K562 (cell line): ENCODE data around the gene EDRF1. TPM values are rescaled to one million over a fixed set of nuclear protein-coding genes. Genes with fewer than 3 reads are reported as not detected.

Source experiments
- ATAC-seq: fragments of 200-7000 bp; cut with Tn5 transposase; 3 replicates; pipeline ENCODE4 v1.9.1; 2020; ENCODE audit warnings: moderate library complexity
- BruUV-seq: library from RNA; stranded (reverse); fragments of 400-500 nt; replicated peaks from 2 replicates; lab custom pipeline; 2021; lab: Mats Ljungman, UMichigan
- CTCF ChIA-PET: fragments of 300-600 bp; formaldehyde crosslinking; extraction: SDS; loops from one replicate; lab custom pipeline; 2021; ENCODE audit warnings: low intra/inter-chr PET ratio; lab: Yijun Ruan, JAX
- POLR2A ChIA-PET: fragments of 300-600, 350-650 bp; sonication (Branson Sonifier 250); formaldehyde crosslinking; extraction: SDS; loops from one replicate; lab custom pipeline; 2021; ENCODE audit warnings: antibody characterized with exemption, inconsistent platforms; lab: Yijun Ruan, JAX
- DNase-seq, 4 experiments: peaks; one replicate each; pipeline versions ENCODE4 v3.0.0 to v3.0.0-alpha.2; 2011 to 2018; ENCODE audit warnings: low spot score in 3 of 4, mixed read lengths in 3 of 4; ENCODE audit errors: extremely low read depth in 1 of 4
- FAIRE-seq: peaks from 2 replicates; lab custom pipeline; 2011; peaks lifted over from hg19 to GRCh38; lab: Jason Lieb, UNC
- H2AFZ ChIP-seq: 2 replicates; pipeline ENCODE4 v1.6.0; 2011; ENCODE audit warnings: low read depth, low read length, control low read depth, inconsistent platforms
- H3K27ac ChIP-seq: fragments of 200-600 bp; 3 replicates; pipeline ENCODE4 v1.8.0; 2011; ENCODE audit warnings: low read depth, mild to moderate bottlenecking, control low read depth, inconsistent platforms, low read length, moderate library complexity, mixed read lengths; ENCODE audit errors: extremely low read depth
- H3K27me3 ChIP-seq, 2 experiments: fragments of 300-600 bp in 1 of 2; 2 replicates in 1 of 2; 3 replicates in 1 of 2; pipeline versions ENCODE4 v1.6.0 to v1.8.0; 2011; ENCODE audit warnings: inconsistent platforms in 2 of 2, low read length in 2 of 2, mild to moderate bottlenecking in 1 of 2, mixed read lengths in 1 of 2, moderate library complexity in 1 of 2; ENCODE audit not compliant: control insufficient read depth in 2 of 2, insufficient read depth in 2 of 2
- H3K36me3 ChIP-seq: fragments of 300-600 bp; 3 replicates; pipeline ENCODE4 v1.8.0; 2011; ENCODE audit warnings: mild to moderate bottlenecking, low read length, inconsistent platforms; ENCODE audit not compliant: control insufficient read depth, insufficient read depth
- H3K4me1 ChIP-seq, 2 experiments: fragments of 200-600 bp in 1 of 2; replicated peaks in 1 of 2; 2 replicates in 1 of 2; 3 replicates in 1 of 2; pipeline versions ENCODE4 v1.5.1 to v1.8.0; 2011; ENCODE audit warnings: inconsistent platforms in 2 of 2, low read length in 2 of 2, mild to moderate bottlenecking in 1 of 2, mixed read lengths in 1 of 2, moderate library complexity in 1 of 2; ENCODE audit not compliant: control insufficient read depth in 2 of 2, insufficient read depth in 2 of 2
- H3K4me2 ChIP-seq: 2 replicates; pipeline ENCODE4 v1.6.1; 2011; ENCODE audit warnings: low read length, control low read depth, inconsistent platforms, mixed read lengths; ENCODE audit not compliant: insufficient read depth
- H3K4me3 ChIP-seq: fragments of 200-600 bp; sonication (generic), shearing (Covaris generic); 2 replicates; pipeline ENCODE4 v1.5.1; 2016; ENCODE audit warnings: control low read depth, inconsistent platforms
- H3K79me2 ChIP-seq: fragments of 200-600 bp; 3 replicates; pipeline ENCODE4 v1.8.0; 2011; ENCODE audit warnings: low read length, inconsistent platforms; ENCODE audit not compliant: control insufficient read depth, insufficient read depth
- H3K9ac ChIP-seq, 2 experiments: 2 replicates each; pipeline versions ENCODE4 v1.6.0 to v1.6.1; 2011; ENCODE audit warnings: low read depth in 2 of 2, low read length in 2 of 2, control low read depth in 1 of 2, inconsistent platforms in 1 of 2, mild to moderate bottlenecking in 1 of 2, mixed read lengths in 1 of 2; ENCODE audit not compliant: insufficient read depth in 1 of 2
- H3K9me1 ChIP-seq: one replicate; pipeline ENCODE4 v1.6.0; 2011; ENCODE audit warnings: inconsistent platforms, mild to moderate bottlenecking, low read length, moderate library complexity; ENCODE audit not compliant: control insufficient read depth, insufficient read depth
- H3K9me3 ChIP-seq: replicated peaks from 2 replicates; pipeline ENCODE4 v1.5.1; 2011; ENCODE audit warnings: low read depth, low read length, inconsistent platforms; ENCODE audit not compliant: control insufficient read depth, insufficient read depth
- H4K20me1 ChIP-seq: replicated peaks from 2 replicates; pipeline ENCODE4 v1.6.1; 2011; ENCODE audit warnings: low read length, inconsistent platforms, mixed read lengths; ENCODE audit not compliant: control insufficient read depth, insufficient read depth
- PTTG1 ChIP-seq: fragments of 450-650 bp; IDR thresholded peaks from 2 replicates; pipeline ENCODE4 v1.6.1; 2016; ENCODE audit warnings: low read depth, mild to moderate bottlenecking, missing genetic modification characterization, missing compliant biosample characterization
- WGBS: fragments of 100-300 bp; shearing (Covaris generic); methylation state at CpG from one replicate; pipeline ENCODE4 v1.1.6; 2016; ENCODE audit warnings: low coverage, mixed read lengths; ENCODE audit not compliant: insufficient coverage; ENCODE audit errors: missing lambda C conversion rate; 5-methylcytosine and 5-hydroxymethylcytosine counted together
- in situ Hi-C: fragments of 300-500 bp; cut with MboI; formaldehyde crosslinking; loops from 4 replicates; pipeline ENCODE4 v1.15.0; 2018; ENCODE audit warnings: inconsistent platforms, mixed read lengths
- intact Hi-C: fragments of 100-400 bp; cut with micrococcal nuclease; formaldehyde crosslinking; loops from 2 replicates; pipeline ENCODE4 v1.14.2; 2022
- polyA plus RNA-seq, 8 experiments: library from polyadenylated mRNA; depleted of rRNA in 4 of 8; stranded (reverse) in 5 of 8; unstranded in 3 of 8; fragments of >200 nt; fragmentation: Nextera tagmentation in 2 of 8; fragmentation: Illumina TruSeq in 1 of 8; extraction: Ambion mirVana in 2 of 8; extraction: Trizol in 1 of 8; gene quantifications; 2 replicates each; pipeline versions ENCODE4 v1.2.1 to v1.2.3, GENCODE V29; 2011 to 2014; ENCODE audit warnings: inconsistent platforms in 1 of 8, missing spikeins in 1 of 8
- total RNA-seq, 7 experiments: library from RNA; depleted of rRNA in 6 of 7; stranded (reverse); fragments of >200 nt in 6 of 7; fragmentation: Illumina TruSeq in 2 of 7; extraction: Trizol in 2 of 7; gene quantifications; 2 replicates each; pipeline versions ENCODE4 v1.2.1 to v1.2.3, GENCODE V29; 2011 to 2021; ENCODE audit warnings: low replicate concordance in 1 of 7
- TF ChIP-seq, protein P1 (sequence below): fragments of 250-450 bp; sonication (Bioruptor Pico); IDR thresholded peaks from 2 replicates; pipeline ENCODE4 v1.8.0; 2021; ENCODE audit warnings: moderate library complexity, mild to moderate bottlenecking, inconsistent platforms
- TF ChIP-seq, protein P2 (sequence below): fragments of 250-450 bp; sonication (Bioruptor Pico); IDR thresholded peaks from 2 replicates; pipeline ENCODE4 v1.8.0; 2021; ENCODE audit warnings: mild to moderate bottlenecking, moderate library complexity
- TF ChIP-seq, protein P3 (sequence below): fragments of 250-450 bp; sonication (Bioruptor Pico); IDR thresholded peaks from 2 replicates; pipeline ENCODE4 v1.8.0; 2022; ENCODE audit warnings: inconsistent platforms

Gene EDRF1
- total and polyA plus RNA-seq, 9 of the 15 experiments (the other 6 are each of a cell fraction or from before 2014, with no cell fraction given), result 7.6 to 26.0 (median 18.6) TPM

DNA sequence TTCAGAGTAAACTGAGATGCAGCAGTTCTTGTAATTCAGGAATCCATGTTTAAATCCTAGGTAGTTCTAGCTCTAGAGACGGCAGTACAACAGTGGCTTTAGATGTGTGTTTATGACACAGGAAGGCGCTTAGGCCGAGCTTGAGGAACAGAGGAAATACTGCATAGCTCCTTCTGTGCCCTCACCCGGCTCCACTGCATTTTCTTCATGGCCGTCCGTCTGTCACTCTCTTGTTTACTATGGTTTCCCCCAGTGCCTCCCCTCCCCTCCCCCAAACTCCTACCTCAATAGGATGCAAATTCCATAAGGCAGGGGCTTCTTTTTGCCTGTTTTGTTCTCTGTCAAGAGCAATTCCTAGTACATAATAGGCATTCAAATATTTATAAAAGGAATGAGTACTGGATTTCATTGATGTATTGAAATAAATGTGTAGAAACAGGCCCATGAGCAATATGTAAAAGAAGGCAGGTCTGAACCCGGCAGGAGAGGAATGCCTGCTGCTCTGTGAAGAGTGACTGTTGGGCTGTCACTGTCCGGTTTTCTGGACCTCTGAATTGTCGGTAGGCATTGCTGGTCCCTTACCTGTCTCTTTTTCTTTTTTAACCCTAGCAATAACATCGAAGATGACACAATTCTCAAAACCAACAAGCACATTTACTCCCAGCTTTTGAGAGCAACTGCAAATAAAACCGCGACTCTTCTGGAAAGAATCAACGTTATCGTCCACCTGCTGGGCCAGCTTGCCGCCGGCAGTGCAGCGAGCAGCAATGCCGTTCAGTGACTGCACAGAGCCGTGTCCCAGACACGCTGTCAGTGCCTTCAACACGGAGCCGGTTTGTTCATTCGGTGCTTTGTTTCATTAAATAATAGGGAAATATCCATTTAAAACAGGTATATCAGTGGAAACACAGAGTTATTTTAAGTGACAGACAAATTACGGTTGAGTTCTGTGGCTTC lies 43.5 kb downstream of the EDRF1 start (continued):
- TF ChIP-seq, protein P1, sequence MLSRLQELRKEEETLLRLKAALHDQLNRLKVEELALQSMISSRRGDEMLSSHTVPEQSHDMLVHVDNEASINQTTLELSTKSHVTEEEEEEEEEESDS (CRISPR knock-in tag), result no peak
- TF ChIP-seq, protein P2, sequence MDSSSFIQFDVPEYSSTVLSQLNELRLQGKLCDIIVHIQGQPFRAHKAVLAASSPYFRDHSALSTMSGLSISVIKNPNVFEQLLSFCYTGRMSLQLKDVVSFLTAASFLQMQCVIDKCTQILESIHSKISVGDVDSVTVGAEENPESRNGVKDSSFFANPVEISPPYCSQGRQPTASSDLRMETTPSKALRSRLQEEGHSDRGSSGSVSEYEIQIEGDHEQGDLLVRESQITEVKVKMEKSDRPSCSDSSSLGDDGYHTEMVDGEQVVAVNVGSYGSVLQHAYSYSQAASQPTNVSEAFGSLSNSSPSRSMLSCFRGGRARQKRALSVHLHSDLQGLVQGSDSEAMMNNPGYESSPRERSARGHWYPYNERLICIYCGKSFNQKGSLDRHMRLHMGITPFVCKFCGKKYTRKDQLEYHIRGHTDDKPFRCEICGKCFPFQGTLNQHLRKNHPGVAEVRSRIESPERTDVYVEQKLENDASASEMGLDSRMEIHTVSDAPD (CRISPR knock-in tag), result no peak
- TF ChIP-seq, all 486 proteins: peak for 0

DNA sequence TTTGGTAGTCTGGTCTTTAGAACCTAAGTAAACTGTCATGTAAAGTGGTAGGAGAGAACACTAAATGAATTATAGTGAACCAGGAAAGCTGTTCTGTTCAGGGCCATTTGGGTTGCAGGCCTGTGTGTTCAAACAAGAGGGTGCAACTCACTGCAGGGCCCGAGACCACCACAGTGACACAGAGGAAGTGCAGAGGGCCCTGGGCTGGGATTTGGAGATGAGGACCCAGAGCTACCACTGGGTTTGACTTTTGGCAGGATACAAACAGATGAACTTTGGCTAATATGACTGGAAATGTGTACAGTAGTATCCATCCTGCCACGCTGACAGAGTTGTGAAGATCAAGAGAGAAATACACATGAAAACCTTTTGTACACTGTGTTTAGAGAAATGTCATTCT lies 46.3 kb downstream of the EDRF1 start:
- Histone ChIP-seq H2AFZ (no peak overlapping the region), H3K27ac (no peak overlapping the region), H3K36me3 (peaks cover 37% of the 10 kb centered on the region; the same call in 2 of the 3 replicates), H3K9me3 (no peaks in the 10 kb centered on the region), H4K20me1 (no peaks in the 10 kb centered on the region), H3K4me2 (no peak overlapping the region), H3K79me2 (no peaks in the 10 kb centered on the region), H3K27me3 (no peaks in the 10 kb centered on the region)
- WGBS, result 77% methylated on average over 2 of the region's 2 CpGs
- no peak for FAIRE-seq
- no peak for ATAC-seq
- CTCF ChIA-PET, result no interaction called here
- TF ChIP-seq, protein P3, sequence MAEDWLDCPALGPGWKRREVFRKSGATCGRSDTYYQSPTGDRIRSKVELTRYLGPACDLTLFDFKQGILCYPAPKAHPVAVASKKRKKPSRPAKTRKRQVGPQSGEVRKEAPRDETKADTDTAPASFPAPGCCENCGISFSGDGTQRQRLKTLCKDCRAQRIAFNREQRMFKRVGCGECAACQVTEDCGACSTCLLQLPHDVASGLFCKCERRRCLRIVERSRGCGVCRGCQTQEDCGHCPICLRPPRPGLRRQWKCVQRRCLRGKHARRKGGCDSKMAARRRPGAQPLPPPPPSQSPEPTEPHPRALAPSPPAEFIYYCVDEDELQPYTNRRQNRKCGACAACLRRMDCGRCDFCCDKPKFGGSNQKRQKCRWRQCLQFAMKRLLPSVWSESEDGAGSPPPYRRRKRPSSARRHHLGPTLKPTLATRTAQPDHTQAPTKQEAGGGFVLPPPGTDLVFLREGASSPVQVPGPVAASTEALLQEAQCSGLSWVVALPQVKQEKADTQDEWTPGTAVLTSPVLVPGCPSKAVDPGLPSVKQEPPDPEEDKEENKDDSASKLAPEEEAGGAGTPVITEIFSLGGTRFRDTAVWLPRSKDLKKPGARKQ (CRISPR knock-in tag), result no peak
- TF ChIP-seq PTTG1, result no peak
- TF ChIP-seq, all 486 proteins: peak for 0
- DNase-seq, result no peak
- intact Hi-C loops, result no loop called here
- Histone ChIP-seq H3K9me1 (no peaks in the 10 kb centered on the region), H3K9ac (no peak overlapping the region), H3K4me3 (no peak overlapping the region), H3K4me1 (no peaks in the 10 kb centered on the region)
- POLR2A ChIA-PET, result no interaction called here
- BruUV-seq, result no TSS peak
- in situ Hi-C loops, result no loop called here
